ENCODE data around the gene ZNRF4.
A peak's percentile ranks its signal among the peaks of the same experiment; 100 is the strongest.

The ZNRF4 gene

DNA sequence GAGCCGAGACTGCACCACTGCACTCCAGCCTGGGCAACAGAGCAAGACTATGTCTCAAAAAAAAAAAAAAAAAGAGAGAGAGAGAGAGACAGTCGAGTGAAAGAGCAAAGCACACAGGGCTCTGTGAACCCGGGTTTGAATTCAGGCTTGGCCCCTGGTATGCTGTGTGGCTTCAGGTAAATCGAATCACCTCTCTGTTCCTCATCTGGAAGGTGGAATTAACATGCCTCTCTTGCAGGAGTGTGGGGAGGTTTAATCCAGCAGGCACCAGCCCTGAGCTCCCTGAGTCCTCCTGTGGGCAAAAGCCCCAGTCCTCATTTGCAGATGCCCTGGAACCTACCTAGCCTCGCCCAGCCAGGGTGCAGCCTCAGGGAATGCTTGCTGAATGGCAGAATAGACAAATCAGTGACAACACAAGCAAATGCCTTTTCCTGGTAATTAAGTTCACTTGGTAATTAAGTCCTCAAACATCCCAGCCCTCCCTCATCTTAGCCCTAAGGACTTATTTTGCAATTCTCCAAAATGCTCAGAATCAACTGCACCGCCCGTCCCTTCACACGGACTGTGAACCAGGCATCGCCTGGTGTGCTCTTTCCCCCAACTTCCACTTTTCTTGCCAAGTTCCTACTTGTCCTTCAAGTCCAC, 4.6 kb upstream of the ZNRF4 start:
- ChIA-PET POLR2A (no interaction called here), CTCF (no interaction called here)
- TF ChIP-seq NFRKB (IDR thresholded peaks at IDR 0.05) (no peak), ELF4 (IDR thresholded peaks at IDR 0.05) (no peak), CTBP1 (IDR thresholded peaks at IDR 0.05; ENCODE audit: borderline replicate concordance) (no peak), SUZ12 (IDR thresholded peaks at IDR 0.05) (no peak), ARNT (IDR thresholded peaks at IDR 0.05) (no peak)
- TF ChIP-seq, protein P1, sequence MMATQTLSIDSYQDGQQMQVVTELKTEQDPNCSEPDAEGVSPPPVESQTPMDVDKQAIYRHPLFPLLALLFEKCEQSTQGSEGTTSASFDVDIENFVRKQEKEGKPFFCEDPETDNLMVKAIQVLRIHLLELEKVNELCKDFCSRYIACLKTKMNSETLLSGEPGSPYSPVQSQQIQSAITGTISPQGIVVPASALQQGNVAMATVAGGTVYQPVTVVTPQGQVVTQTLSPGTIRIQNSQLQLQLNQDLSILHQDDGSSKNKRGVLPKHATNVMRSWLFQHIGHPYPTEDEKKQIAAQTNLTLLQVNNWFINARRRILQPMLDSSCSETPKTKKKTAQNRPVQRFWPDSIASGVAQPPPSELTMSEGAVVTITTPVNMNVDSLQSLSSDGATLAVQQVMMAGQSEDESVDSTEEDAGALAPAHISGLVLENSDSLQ (IDR thresholded peaks at IDR 0.05) = no peak
- DNase-seq (ENCODE audit: extremely low spot score) = no peak

DNA sequence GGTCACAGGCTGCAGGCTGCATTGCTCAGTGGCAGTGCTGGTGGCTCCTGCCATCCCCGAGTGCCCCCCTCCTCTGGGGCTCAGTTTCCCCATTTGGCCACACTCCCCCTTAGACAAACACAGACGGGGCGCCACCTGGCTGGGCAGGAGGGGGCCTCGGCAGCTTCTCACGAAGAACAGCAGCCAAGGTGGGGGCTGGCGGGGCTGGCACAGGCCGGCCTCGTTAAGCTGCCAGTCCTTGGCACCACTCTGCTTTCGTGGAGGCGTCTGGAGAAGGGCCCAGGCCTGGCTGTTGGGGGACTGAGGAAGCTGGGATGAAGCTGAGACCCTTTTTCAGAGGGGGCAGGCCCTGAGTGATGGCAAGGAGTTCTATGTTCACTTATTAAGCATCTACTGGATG, 3.7 kb upstream of the ZNRF4 start:
- POLR2A ChIA-PET = no interaction called here
- CTCF ChIA-PET = no interaction called here
- no peak for DNase-seq (ENCODE audit: extremely low spot score)
- TF ChIP-seq FOXK2 (IDR thresholded peaks at IDR 0.05) (no peak), NFRKB (IDR thresholded peaks at IDR 0.05) (no peak), LEF1 (IDR thresholded peaks at IDR 0.05; ENCODE audit: borderline replicate concordance) (no peak), FOXM1 (IDR thresholded peaks at IDR 0.05; ENCODE audit: borderline replicate concordance) (no peak)
- TF ChIP-seq, protein P1 (IDR thresholded peaks at IDR 0.05) = no peak

DNA sequence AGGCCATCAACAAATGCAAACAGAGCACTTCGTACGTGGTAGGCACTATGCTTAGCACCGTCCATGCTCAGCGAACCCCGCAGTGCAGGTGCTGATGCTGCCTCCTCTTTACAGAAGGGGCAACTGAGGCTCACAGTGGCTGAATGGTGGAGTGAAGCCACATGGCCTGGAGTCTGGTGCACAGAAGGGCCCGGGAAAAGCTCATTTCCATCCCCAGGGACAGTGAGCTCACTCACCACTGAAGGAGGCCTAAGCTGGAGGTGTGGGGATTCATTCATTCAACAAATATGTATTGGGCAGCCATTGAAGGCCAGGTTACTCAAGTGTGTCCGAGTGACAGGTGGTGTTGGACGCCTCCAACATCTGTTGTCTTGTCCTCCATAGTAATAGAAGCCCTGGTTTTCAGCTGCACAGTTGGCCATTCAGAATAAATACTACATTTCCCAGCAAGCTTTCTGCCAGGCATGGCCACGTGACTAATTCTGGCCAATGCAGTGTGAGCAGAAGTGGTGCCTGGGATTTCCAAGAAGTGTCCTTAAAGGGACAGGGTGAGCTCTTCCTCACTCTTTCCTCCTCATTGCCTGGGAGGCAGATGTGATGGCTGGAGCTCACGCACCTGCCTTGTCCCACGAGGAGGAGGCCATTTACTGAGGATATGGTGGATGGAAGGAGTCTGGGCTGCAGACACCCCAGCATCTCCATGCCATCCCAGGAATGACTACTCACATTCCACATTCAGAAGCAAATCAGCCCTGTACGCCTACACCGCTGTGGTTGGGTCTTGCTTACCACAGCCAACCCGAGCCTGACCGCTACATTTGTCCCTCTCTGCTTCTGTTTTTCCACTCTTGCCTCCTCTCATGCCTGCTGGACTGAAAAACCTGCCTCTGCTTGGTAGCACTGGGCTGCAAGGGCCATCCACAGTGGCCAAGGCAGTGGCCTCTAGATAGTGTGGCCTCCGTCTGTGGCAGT, 2.3 kb upstream of the ZNRF4 start:
- CTCF ChIA-PET = no interaction called here
- POLR2A ChIA-PET = interaction anchor here (0.8 kb wide), 1 partner anchor 17 kb away, joined by 3 read pairs; no protein-coding TSS in a partner anchor
- no peak for TF ChIP-seq ARNT (IDR thresholded peaks at IDR 0.05)
- no peak for TF ChIP-seq ZNF384 (IDR thresholded peaks at IDR 0.05)
- TF ChIP-seq, protein P1 (IDR thresholded peaks at IDR 0.05) = no peak
- TF ChIP-seq TARDBP (IDR thresholded peaks at IDR 0.05) = no peak
- no peak for TF ChIP-seq FOXM1 (IDR thresholded peaks at IDR 0.05; ENCODE audit: borderline replicate concordance)
- TF ChIP-seq NFRKB (IDR thresholded peaks at IDR 0.05) = no peak
- TF ChIP-seq SP1 (IDR thresholded peaks at IDR 0.05) = no peak
- TF ChIP-seq LEF1 (IDR thresholded peaks at IDR 0.05; ENCODE audit: borderline replicate concordance) = no peak
- TF ChIP-seq FOXK2 (IDR thresholded peaks at IDR 0.05) = no peak
- no peak for TF ChIP-seq HDGF (IDR thresholded peaks at IDR 0.05; ENCODE audit: borderline replicate concordance)
- TF ChIP-seq BHLHE40 (IDR thresholded peaks at IDR 0.05; ENCODE audit: borderline replicate concordance) = no peak
- no peak for TF ChIP-seq SUZ12 (IDR thresholded peaks at IDR 0.05)
- no peak for TF ChIP-seq CTBP1 (IDR thresholded peaks at IDR 0.05; ENCODE audit: borderline replicate concordance)
- TF ChIP-seq FOXA1 (IDR thresholded peaks at IDR 0.05) = no peak
- TF ChIP-seq ELF4 (IDR thresholded peaks at IDR 0.05) = no peak
- no peak for TF ChIP-seq L3MBTL2 (conservative IDR thresholded peaks at IDR 0.05)
- DNase-seq (ENCODE audit: extremely low spot score) = peak; percentile 64

DNA sequence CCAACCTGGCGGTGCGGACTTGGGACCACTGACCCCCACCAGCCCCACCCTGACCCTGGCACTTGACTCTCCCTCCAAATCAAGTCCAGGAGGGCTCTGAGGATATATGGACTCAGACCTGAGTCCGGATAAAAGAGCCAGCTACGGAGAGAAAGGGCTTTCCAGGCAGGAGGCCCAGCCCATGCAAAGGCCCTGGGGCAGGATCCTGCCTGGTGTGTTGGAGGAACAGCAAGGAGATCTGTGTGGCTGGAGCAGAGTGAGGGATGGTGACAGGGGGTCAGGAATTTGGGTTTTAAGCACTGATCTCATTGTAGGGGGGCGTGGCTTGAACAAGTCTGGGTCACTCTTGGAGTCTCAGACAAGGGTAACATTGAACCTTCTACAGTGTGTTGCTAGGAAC, 474 bp upstream of the ZNRF4 start:
- TF ChIP-seq FOXK2 (IDR thresholded peaks at IDR 0.05) = no peak
- no peak for TF ChIP-seq ELF4 (IDR thresholded peaks at IDR 0.05)
- no peak for TF ChIP-seq NFRKB (IDR thresholded peaks at IDR 0.05)
- TF ChIP-seq FOXA1 (IDR thresholded peaks at IDR 0.05) = no peak
- TF ChIP-seq ARNT (IDR thresholded peaks at IDR 0.05) = no peak
- no peak for TF ChIP-seq SUZ12 (IDR thresholded peaks at IDR 0.05)
- no peak for TF ChIP-seq TARDBP (IDR thresholded peaks at IDR 0.05)
- TF ChIP-seq, protein P1 (IDR thresholded peaks at IDR 0.05) = no peak
- no peak for TF ChIP-seq FOXM1 (IDR thresholded peaks at IDR 0.05; ENCODE audit: borderline replicate concordance)
- POLR2A ChIA-PET = no interaction called here
- DNase-seq (ENCODE audit: extremely low spot score) = no peak
- CTCF ChIA-PET = no interaction called here

DNA sequence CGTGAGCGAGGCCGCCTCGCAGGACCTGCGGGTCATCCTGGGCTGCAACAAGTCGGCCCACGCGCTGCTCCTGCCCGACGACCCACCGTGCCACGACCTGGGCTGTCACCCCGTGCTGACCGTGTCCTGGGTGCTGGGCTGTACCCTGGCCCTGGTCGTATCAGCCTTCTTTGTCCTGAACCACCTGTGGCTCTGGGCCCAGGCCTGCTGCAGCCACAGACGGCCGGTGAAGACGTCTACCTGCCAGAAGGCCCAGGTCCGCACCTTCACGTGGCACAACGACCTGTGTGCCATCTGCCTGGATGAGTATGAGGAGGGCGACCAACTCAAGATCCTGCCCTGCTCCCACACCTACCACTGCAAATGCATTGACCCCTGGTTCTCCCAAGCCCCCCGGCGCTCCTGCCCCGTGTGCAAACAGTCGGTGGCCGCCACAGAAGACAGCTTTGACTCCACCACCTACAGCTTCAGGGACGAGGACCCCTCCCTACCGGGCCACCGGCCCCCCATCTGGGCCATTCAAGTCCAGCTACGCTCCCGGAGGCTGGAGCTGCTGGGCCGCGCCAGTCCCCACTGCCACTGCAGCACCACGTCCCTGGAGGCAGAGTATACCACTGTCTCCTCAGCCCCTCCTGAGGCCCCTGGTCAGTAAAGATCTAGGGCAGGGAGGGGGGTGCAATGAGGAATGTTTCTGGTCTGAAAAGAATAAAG, 1.1 kb downstream of the ZNRF4 start:
- POLR2A ChIA-PET = no interaction called here
- DNase-seq (ENCODE audit: extremely low spot score) = no peak
- no peak for TF ChIP-seq LEF1 (IDR thresholded peaks at IDR 0.05; ENCODE audit: borderline replicate concordance)
- no peak for TF ChIP-seq FOXM1 (IDR thresholded peaks at IDR 0.05; ENCODE audit: borderline replicate concordance)
- no peak for TF ChIP-seq HDGF (IDR thresholded peaks at IDR 0.05; ENCODE audit: borderline replicate concordance)

More for the DNA sequence above, 1.1 kb downstream of the ZNRF4 start:
- CTCF ChIA-PET = no interaction called here

Measured in HEK293T (cell line).